ENCODE results near the gene RABGAP1L. TPM values are rescaled to one million over a fixed set of nuclear protein-coding genes. Genes with fewer than 3 reads are reported as not detected.

The RABGAP1L gene
- total and polyA plus RNA-seq, 7 experiments from 2014 or later = 38.4 to 97.4 (median 55.1) TPM

- CTCF ChIA-PET = interaction anchor here (0.5 kb wide), 1 partner anchor 120 kb away, joined by 6 read pairs; no protein-coding TSS in a partner anchor
- POLR2A ChIA-PET = no interaction called here
- Mint-ChIP-seq H3K4me3 (no peak overlapping the region), H3K9me3 (no peaks in the 10 kb centered on the region), H3K4me1 (no peaks in the 10 kb centered on the region), H3K27me3 (no peaks in the 10 kb centered on the region), H3K36me3 (peaks cover 0 to 21% (median 4%) of the 10 kb centered on the region in 5 donors), H3K27ac (no peak overlapping the region)
- Histone ChIP-seq H3K4me1 (ENCODE audit: control insufficient read depth in 2 of 2, insufficient read depth in 2 of 2, low read length in 2 of 2) (no peaks in the 10 kb centered on the region), H3K27ac (ENCODE audit: low read depth, low read length) (no peak overlapping the region), H3K4me3 (ENCODE audit: low read length) (no peak overlapping the region), H3K36me3 (ENCODE audit: control insufficient read depth in 2 of 3, insufficient read depth in 3 of 3, low read length in 3 of 3) (peaks cover 0 to 5% (median 0%) of the 10 kb centered on the region in 3 experiments), H3K9me3 (ENCODE audit: control insufficient read depth in 2 of 3, low read length in 3 of 3) (no peaks in the 10 kb centered on the region), H3K27me3 (ENCODE audit: control insufficient read depth in 2 of 2, insufficient read depth in 2 of 2, low read length in 2 of 2) (no peaks in the 10 kb centered on the region)
- intact Hi-C loops (cut with micrococcal nuclease) = no loop called here
- DNase-seq (no peak), ATAC-seq (no peak)
Observed at GRCh38 chr1:174273776-174274175, 114.5 kb downstream of the RABGAP1L start.

GRCh38 chr1:174274452-174274851 is 115.1 kb downstream of the RABGAP1L start:
- Histone ChIP-seq H3K27ac (ENCODE audit: low read depth, low read length) (no peak overlapping the region), H3K4me1 (ENCODE audit: control insufficient read depth in 2 of 2, insufficient read depth in 2 of 2, low read length in 2 of 2) (no peaks in the 10 kb centered on the region), H3K9me3 (ENCODE audit: control insufficient read depth in 2 of 3, low read length in 3 of 3) (no peaks in the 10 kb centered on the region), H3K4me3 (ENCODE audit: low read length) (no peak overlapping the region), H3K27me3 (ENCODE audit: control insufficient read depth in 2 of 2, insufficient read depth in 2 of 2, low read length in 2 of 2) (no peaks in the 10 kb centered on the region), H3K36me3 (ENCODE audit: control insufficient read depth in 2 of 3, insufficient read depth in 3 of 3, low read length in 3 of 3) (no peaks in the 10 kb centered on the region)
- Mint-ChIP-seq H3K4me1 (no peaks in the 10 kb centered on the region), H3K9me3 (no peaks in the 10 kb centered on the region), H3K4me3 (no peak overlapping the region), H3K27me3 (no peaks in the 10 kb centered on the region), H3K36me3 (peaks cover 0 to 21% (median 4%) of the 10 kb centered on the region in 5 donors), H3K27ac (no peak overlapping the region)
- intact Hi-C loops (cut with micrococcal nuclease) = no loop called here
- no peak for DNase-seq
- ChIA-PET CTCF (interaction anchor here (0.5 kb wide), 1 partner anchor 121 kb away, joined by 6 read pairs; no protein-coding TSS in a partner anchor), POLR2A (no interaction called here)
- no peak for ATAC-seq

DNA sequence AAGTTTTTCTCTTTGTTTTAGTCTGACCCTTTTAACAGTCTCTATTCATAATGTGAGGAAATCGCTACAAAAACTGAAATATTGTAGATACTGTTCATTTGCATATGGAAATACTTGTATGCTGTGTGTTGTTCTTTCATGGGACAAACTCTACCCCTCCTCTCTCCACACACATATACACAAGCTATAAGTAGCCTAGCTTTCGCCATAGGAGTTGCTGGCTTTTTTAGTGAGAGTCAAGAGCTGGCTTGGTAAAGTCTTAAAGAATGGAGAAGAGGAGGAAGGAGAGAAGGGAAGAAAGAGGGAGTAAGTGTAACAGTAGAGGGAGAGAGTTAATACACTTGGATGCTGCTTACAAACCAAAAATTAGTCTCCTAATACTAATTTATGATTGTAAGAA is 115.6 kb downstream of the RABGAP1L start:
- Histone ChIP-seq H3K36me3 (ENCODE audit: control insufficient read depth in 2 of 3, insufficient read depth in 3 of 3, low read length in 3 of 3) (peaks cover 0 to 1% (median 0%) of the 10 kb centered on the region in 3 experiments), H3K27me3 (ENCODE audit: control insufficient read depth in 2 of 2, insufficient read depth in 2 of 2, low read length in 2 of 2) (no peaks in the 10 kb centered on the region), H3K27ac (ENCODE audit: low read depth, low read length) (no peak overlapping the region), H3K4me3 (ENCODE audit: low read length) (no peak overlapping the region), H3K4me1 (ENCODE audit: control insufficient read depth in 2 of 2, insufficient read depth in 2 of 2, low read length in 2 of 2) (no peaks in the 10 kb centered on the region), H3K9me3 (ENCODE audit: control insufficient read depth in 2 of 3, low read length in 3 of 3) (no peaks in the 10 kb centered on the region)
- Mint-ChIP-seq H3K4me3 (no peak overlapping the region), H3K36me3 (peaks cover 0 to 25% (median 8%) of the 10 kb centered on the region in 5 donors), H3K4me1 (no peaks in the 10 kb centered on the region), H3K9me3 (peaks cover 0 to 1% (median 0%) of the 10 kb centered on the region in 11 donors), H3K27ac (peak overlapping the region in 1 of 9 donors; percentile 3), H3K27me3 (no peaks in the 10 kb centered on the region)
- ATAC-seq (no peak), DNase-seq (no peak)
- intact Hi-C loops (cut with micrococcal nuclease) = no loop called here
- ChIA-PET CTCF (no interaction called here), POLR2A (no interaction called here)

DNA sequence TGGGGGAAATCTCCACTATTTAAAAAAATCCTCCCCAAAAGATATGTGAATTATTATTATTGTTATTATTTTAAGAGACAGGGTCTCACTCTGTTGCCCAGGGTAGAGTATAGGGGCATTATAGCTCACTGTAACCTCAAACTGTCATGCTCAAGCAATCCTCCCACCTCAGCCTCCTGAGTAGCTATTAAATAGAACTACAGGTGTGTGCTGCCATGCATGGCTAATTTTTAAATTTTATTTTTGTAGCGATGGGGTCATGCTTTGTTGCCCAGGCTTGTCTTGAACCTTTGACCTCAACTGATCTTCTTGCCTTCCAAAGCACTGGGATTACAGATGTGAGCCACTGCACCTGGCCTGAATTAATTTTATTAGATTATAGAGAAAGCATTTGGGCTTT is 116.8 kb downstream of the RABGAP1L start:
- Histone ChIP-seq H3K4me3 (ENCODE audit: low read length) (no peak overlapping the region), H3K27ac (ENCODE audit: low read depth, low read length) (no peak overlapping the region), H3K9me3 (ENCODE audit: control insufficient read depth in 2 of 3, low read length in 3 of 3) (no peaks in the 10 kb centered on the region), H3K27me3 (ENCODE audit: control insufficient read depth in 2 of 2, insufficient read depth in 2 of 2, low read length in 2 of 2) (no peaks in the 10 kb centered on the region), H3K36me3 (ENCODE audit: control insufficient read depth in 2 of 3, insufficient read depth in 3 of 3, low read length in 3 of 3) (peaks cover 0 to 9% (median 0%) of the 10 kb centered on the region in 3 experiments), H3K4me1 (ENCODE audit: control insufficient read depth in 2 of 2, insufficient read depth in 2 of 2, low read length in 2 of 2) (no peaks in the 10 kb centered on the region)
- H3K27me3 Mint-ChIP-seq = no peaks in the 10 kb centered on the region
- ATAC-seq = no peak
- CTCF ChIA-PET = no interaction called here
- H3K36me3 Mint-ChIP-seq = peaks cover 6 to 37% (median 20%) of the 10 kb centered on the region in 5 donors
- DNase-seq = no peak
- no peak overlapping the region for H3K27ac Mint-ChIP-seq
- H3K9me3 Mint-ChIP-seq = peaks cover 0 to 4% (median 0%) of the 10 kb centered on the region in 11 donors
- intact Hi-C loops (cut with micrococcal nuclease) = no loop called here
- H3K4me3 Mint-ChIP-seq = no peak overlapping the region
- H3K4me1 Mint-ChIP-seq = no peaks in the 10 kb centered on the region
- POLR2A ChIA-PET = no interaction called here

DNA sequence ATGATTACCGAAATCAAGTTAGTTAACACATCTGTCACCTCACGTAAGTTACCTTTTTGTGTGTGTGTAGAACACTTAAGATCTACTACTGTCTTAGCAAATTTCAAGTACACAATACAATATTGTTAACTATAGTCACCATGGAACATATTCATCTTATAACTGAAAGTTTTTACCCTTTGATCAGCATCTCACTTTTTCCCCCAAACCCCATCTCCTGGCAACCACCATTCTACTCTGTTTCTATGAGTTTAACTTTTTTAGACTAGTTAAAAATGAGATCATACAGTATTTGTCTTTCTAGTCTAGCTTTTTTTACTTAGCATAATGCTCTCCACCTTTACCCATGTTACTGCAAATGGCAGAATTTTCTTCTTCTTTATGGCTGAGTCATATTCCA is 124.7 kb downstream of the RABGAP1L start:
- Mint-ChIP-seq H3K9me3 (peaks cover 3 to 35% (median 16%) of the 10 kb centered on the region in 11 donors), H3K27ac (no peak overlapping the region), H3K36me3 (peaks cover 25 to 87% (median 81%) of the 10 kb centered on the region in 5 donors), H3K4me1 (peaks cover 0 to 6% (median 0%) of the 10 kb centered on the region in 7 donors), H3K4me3 (no peak overlapping the region), H3K27me3 (no peaks in the 10 kb centered on the region)
- Histone ChIP-seq H3K9me3 (ENCODE audit: control insufficient read depth in 2 of 3, low read length in 3 of 3) (peaks cover 0 to 5% (median 0%) of the 10 kb centered on the region in 3 experiments), H3K4me1 (ENCODE audit: control insufficient read depth in 2 of 2, insufficient read depth in 2 of 2, low read length in 2 of 2) (no peaks in the 10 kb centered on the region), H3K27ac (ENCODE audit: low read depth, low read length) (no peak overlapping the region), H3K36me3 (ENCODE audit: control insufficient read depth in 2 of 3, insufficient read depth in 3 of 3, low read length in 3 of 3) (peaks cover 0 to 27% (median 0%) of the 10 kb centered on the region in 3 experiments), H3K27me3 (ENCODE audit: control insufficient read depth in 2 of 2, insufficient read depth in 2 of 2, low read length in 2 of 2) (no peaks in the 10 kb centered on the region), H3K4me3 (ENCODE audit: low read length) (no peak overlapping the region)
- no peak for ATAC-seq
- ChIA-PET POLR2A (no interaction called here), CTCF (no interaction called here)
- intact Hi-C loops (cut with micrococcal nuclease) = no loop called here
- DNase-seq = no peak

GRCh38 chr1:174286042-174286441 is 126.7 kb downstream of the RABGAP1L start:
- Mint-ChIP-seq H3K36me3 (peaks cover 26 to 92% (median 85%) of the 10 kb centered on the region in 5 donors), H3K4me1 (peaks cover 0 to 6% (median 0%) of the 10 kb centered on the region in 7 donors), H3K27ac (no peak overlapping the region), H3K4me3 (no peak overlapping the region), H3K9me3 (peaks cover 0 to 53% (median 24%) of the 10 kb centered on the region in 11 donors), H3K27me3 (no peaks in the 10 kb centered on the region)
- H3K9me3 ChIP-seq (ENCODE audit: control insufficient read depth in 2 of 3, low read length in 3 of 3) = peaks cover 0 to 9% (median 0%) of the 10 kb centered on the region in 3 experiments
- ATAC-seq = no peak
- DNase-seq = no peak
- H3K4me1 ChIP-seq (ENCODE audit: control insufficient read depth in 2 of 2, insufficient read depth in 2 of 2, low read length in 2 of 2) = no peaks in the 10 kb centered on the region
- no peaks in the 10 kb centered on the region for H3K27me3 ChIP-seq (ENCODE audit: control insufficient read depth in 2 of 2, insufficient read depth in 2 of 2, low read length in 2 of 2)
- no peak overlapping the region for H3K27ac ChIP-seq (ENCODE audit: low read depth, low read length)
- ChIA-PET CTCF (no interaction called here), POLR2A (no interaction called here)
- H3K4me3 ChIP-seq (ENCODE audit: low read length) = no peak overlapping the region
- intact Hi-C loops (cut with micrococcal nuclease) = no loop called here
- H3K36me3 ChIP-seq (ENCODE audit: control insufficient read depth in 2 of 3, insufficient read depth in 3 of 3, low read length in 3 of 3) = peaks cover 0 to 34% (median 4%) of the 10 kb centered on the region in 3 experiments

DNA sequence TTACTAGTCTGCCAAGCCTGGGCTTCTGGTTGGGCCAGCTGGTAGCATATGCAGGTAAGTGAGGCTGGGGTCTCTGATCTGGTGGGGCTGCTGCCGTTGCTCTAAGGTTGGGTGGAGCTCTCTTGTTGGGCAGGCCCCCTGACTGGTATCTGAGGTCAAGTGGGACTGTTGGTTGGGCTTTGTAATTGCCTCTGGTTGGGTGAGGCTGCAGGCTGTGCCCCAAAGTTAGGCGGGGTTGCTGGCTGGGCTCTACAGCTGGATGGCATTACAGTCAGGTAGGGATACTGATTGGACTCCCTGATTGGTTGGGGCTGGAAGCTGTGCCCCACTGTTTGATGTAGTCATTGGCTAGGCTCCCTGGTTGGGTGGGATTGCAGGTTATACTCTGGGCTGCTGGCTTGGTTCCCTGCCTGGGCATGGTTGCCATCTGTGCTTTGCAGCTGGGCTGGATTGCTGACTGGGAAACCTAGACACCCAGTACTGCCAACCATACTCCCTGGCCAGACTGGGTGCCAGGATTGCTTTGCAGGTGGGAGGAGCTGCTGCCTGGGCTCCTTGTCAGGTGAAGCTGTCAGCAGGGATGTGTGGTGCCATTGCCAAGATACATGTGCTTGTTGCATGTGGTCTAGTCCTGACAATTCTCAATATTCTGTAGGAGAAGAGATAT is 130.5 kb downstream of the RABGAP1L start:
- POLR2A ChIA-PET = no interaction called here
- Mint-ChIP-seq H3K9me3 (peaks cover 0 to 63% (median 24%) of the 10 kb centered on the region in 11 donors), H3K36me3 (peaks cover 20 to 90% (median 87%) of the 10 kb centered on the region in 5 donors), H3K4me1 (peaks cover 0 to 12% (median 0%) of the 10 kb centered on the region in 7 donors), H3K27ac (no peak overlapping the region), H3K4me3 (no peak overlapping the region), H3K27me3 (no peaks in the 10 kb centered on the region)
- Histone ChIP-seq H3K9me3 (ENCODE audit: control insufficient read depth in 2 of 3, low read length in 3 of 3) (peaks cover 0 to 9% (median 0%) of the 10 kb centered on the region in 3 experiments), H3K36me3 (ENCODE audit: control insufficient read depth in 2 of 3, insufficient read depth in 3 of 3, low read length in 3 of 3) (peaks cover 0 to 27% (median 5%) of the 10 kb centered on the region in 3 experiments), H3K4me1 (ENCODE audit: control insufficient read depth in 2 of 2, insufficient read depth in 2 of 2, low read length in 2 of 2) (no peaks in the 10 kb centered on the region), H3K27ac (ENCODE audit: low read depth, low read length) (no peak overlapping the region), H3K27me3 (ENCODE audit: control insufficient read depth in 2 of 2, insufficient read depth in 2 of 2, low read length in 2 of 2) (no peaks in the 10 kb centered on the region), H3K4me3 (ENCODE audit: low read length) (no peak overlapping the region)
- ATAC-seq = no peak
- CTCF ChIA-PET = no interaction called here
- DNase-seq = no peak
- intact Hi-C loops (cut with micrococcal nuclease) = no loop called here

Data from naive thymus-derived CD4-positive, alpha-beta T cell (primary cell).